ENCODE results near the gene DNAAF5. TPM values are rescaled to one million over a fixed set of nuclear protein-coding genes. Genes with fewer than 3 reads are reported as not detected.
A peak's percentile ranks its signal among the peaks of the same experiment; 100 is the strongest.
"Not testable (repeated sequence)": the region's sequence is repeated elsewhere in the genome, so short reads cannot be mapped to it uniquely, and the experiment has no call there.

DNAAF5 gene
- total RNA-seq, 1 donor from 2014 or later = 20.5 TPM

GRCh38 chr7:786472-787255 is 60.2 kb downstream of the DNAAF5 start:
- Histone ChIP-seq H3K4me1 (peaks cover 0 to 4% of the 10 kb centered on the region in 2 donors), H3K27ac (no peak overlapping the region), H3K4me3 (no peak overlapping the region), H3K9me3 (no peaks in the 10 kb centered on the region), H3K36me3 (peaks cover 12 to 21% of the 10 kb centered on the region in 2 donors), H3K27me3 (no peaks in the 10 kb centered on the region)
- peak in 1 of 2 donors; percentile 82 for DNase-seq (ENCODE audit: low spot score in 2 of 2)
- intact Hi-C loops (cut with DNase I) = loop anchor here (1.0 to 2.0 kb wide), 2 partner anchors 48 to 87 kb away; no protein-coding TSS in a partner anchor
- peak; percentile 91 to 95 (median 95) for TF ChIP-seq CTCF (IDR thresholded peaks at IDR 0.05)

GRCh38 chr7:787332-788240 is 61.1 kb downstream of the DNAAF5 start:
- no peak for TF ChIP-seq CTCF (IDR thresholded peaks at IDR 0.05)
- H3K36me3 ChIP-seq = peaks cover 12 to 18% of the 10 kb centered on the region in 2 donors
- H3K27ac ChIP-seq = no peak overlapping the region
- no peaks in the 10 kb centered on the region for H3K9me3 ChIP-seq
- no peak overlapping the region for H3K4me3 ChIP-seq
- no peak for DNase-seq (ENCODE audit: low spot score in 2 of 2)
- H3K4me1 ChIP-seq = peaks cover 0 to 4% of the 10 kb centered on the region in 2 donors
- no peaks in the 10 kb centered on the region for H3K27me3 ChIP-seq
- intact Hi-C loops (cut with DNase I) = loop anchor here (2.0 kb wide), 1 partner anchor 47 kb away; no protein-coding TSS in a partner anchor

GRCh38 chr7:791519-791918 is 65.0 kb downstream of the DNAAF5 start:
- no peak for TF ChIP-seq CTCF (IDR thresholded peaks at IDR 0.05)
- H3K9me3 ChIP-seq = no peaks in the 10 kb centered on the region
- H3K4me1 ChIP-seq = no peaks in the 10 kb centered on the region
- intact Hi-C loops (cut with DNase I) = loop anchor here (10.0 kb wide), 1 partner anchor 173 kb away; no protein-coding TSS in a partner anchor
- no peak for DNase-seq (ENCODE audit: low spot score in 2 of 2)
- H3K4me3 ChIP-seq = no peak overlapping the region
- H3K27ac ChIP-seq = no peak overlapping the region
- H3K36me3 ChIP-seq = no peaks in the 10 kb centered on the region
- no peaks in the 10 kb centered on the region for H3K27me3 ChIP-seq

GRCh38 chr7:794207-794606 is 67.7 kb downstream of the DNAAF5 start:
- no peak for TF ChIP-seq CTCF (IDR thresholded peaks at IDR 0.05)
- Histone ChIP-seq H3K4me3 (no peak overlapping the region), H3K27ac (no peak overlapping the region), H3K36me3 (no peaks in the 10 kb centered on the region), H3K4me1 (peaks cover 5 to 15% of the 10 kb centered on the region in 2 donors), H3K27me3 (no peaks in the 10 kb centered on the region), H3K9me3 (no peaks in the 10 kb centered on the region)
- no peak for DNase-seq (ENCODE audit: low spot score in 2 of 2)
- intact Hi-C loops (cut with DNase I) = loop anchor here (10.0 kb wide), 1 partner anchor 171 kb away; no protein-coding TSS in a partner anchor

GRCh38 chr7:794671-795329 is 68.3 kb downstream of the DNAAF5 start:
- no peaks in the 10 kb centered on the region for H3K36me3 ChIP-seq
- no peak overlapping the region for H3K4me3 ChIP-seq
- H3K9me3 ChIP-seq = no peaks in the 10 kb centered on the region
- no peak for DNase-seq (ENCODE audit: low spot score in 2 of 2)
- no peak for TF ChIP-seq CTCF (IDR thresholded peaks at IDR 0.05)
- H3K27ac ChIP-seq = no peak overlapping the region
- H3K4me1 ChIP-seq = peaks cover 5 to 18% of the 10 kb centered on the region in 2 donors
- intact Hi-C loops (cut with DNase I) = loop anchor here (10.0 kb wide), 1 partner anchor 170 kb away; no protein-coding TSS in a partner anchor
- no peaks in the 10 kb centered on the region for H3K27me3 ChIP-seq

DNA sequence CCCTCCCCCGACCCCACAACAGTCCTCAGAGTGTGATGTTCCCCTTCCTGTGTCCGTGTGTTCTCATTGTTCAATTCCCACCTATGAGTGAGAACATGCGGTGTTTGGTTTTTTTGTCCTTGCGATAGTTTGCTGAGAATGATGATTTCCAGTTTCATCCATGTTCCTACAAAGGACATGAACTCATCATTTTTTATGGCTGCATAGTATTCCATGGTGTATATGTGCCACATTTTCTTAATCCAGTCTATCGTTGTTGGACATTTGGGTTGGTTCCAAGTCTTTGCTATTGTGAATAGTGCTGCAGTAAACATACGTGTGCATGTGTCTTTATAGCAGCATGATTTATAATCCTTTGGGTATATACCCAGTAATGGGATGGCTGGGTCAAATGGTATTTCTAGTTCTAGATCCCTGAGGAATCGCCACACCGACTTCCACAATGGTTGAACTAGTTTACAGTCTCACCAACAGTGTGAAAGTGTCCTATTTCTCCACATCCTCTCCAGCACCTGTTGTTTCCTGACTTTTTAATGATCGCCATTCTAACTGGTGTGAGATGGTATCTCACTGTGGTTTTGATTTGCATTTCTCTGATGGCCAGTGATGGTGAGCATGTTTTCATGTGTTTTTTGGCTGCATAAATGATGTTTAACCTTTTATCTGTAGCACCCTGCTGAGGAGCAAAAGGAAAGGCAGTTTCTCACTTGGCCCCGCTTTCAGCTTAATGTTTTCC is 70.1 kb downstream of the DNAAF5 start:
- Histone ChIP-seq H3K4me1 (peaks cover 20 to 32% of the 10 kb centered on the region in 2 donors), H3K4me3 (peak overlapping the region in 1 of 2 donors; percentile 28), H3K27ac (peak overlapping the region; percentile 88 to 91)
- H3K36me3 ChIP-seq; H3K9me3 ChIP-seq; DNase-seq (ENCODE audit: low spot score in 2 of 2); H3K27me3 ChIP-seq: not testable (repeated sequence)
- intact Hi-C loops (cut with DNase I) = loop anchor here (1.0 to 10.0 kb wide), 2 partner anchors 17 to 168 kb away; no protein-coding TSS in a partner anchor
